Fibroblast of peridontal ligament (primary cell): Measurements from ENCODE around the gene MED13L.
"Not testable (repeated sequence)": the region's sequence is repeated elsewhere in the genome, so short reads cannot be mapped to it uniquely, and the experiment has no call there.

ENCODE experiments used
- DNase-seq: peaks from one replicate; pipeline ENCODE4 v3.0.0-alpha.2; 2010; ENCODE audit errors: extremely low read depth

The MED13L gene

GRCh38 chr12:116303929-116304328, 26.4 kb upstream of the MED13L start:
- DNase-seq = peak; percentile 82

- DNase-seq = no peak
These were observed 25.6 kb upstream of the MED13L start for GRCh38 chr12:116303066-116303465.

- DNase-seq = no peak
These were observed 24.9 kb upstream of the MED13L start for GRCh38 chr12:116302166-116303058.

GRCh38 chr12:116301621-116302020, 24.1 kb upstream of the MED13L start:
- DNase-seq = no peak

- DNase-seq = peak; percentile 83
These were observed 22.3 kb upstream of the MED13L start for GRCh38 chr12:116299665-116300328.

- no peak for DNase-seq
These were observed 21.6 kb upstream of the MED13L start for GRCh38 chr12:116299064-116299463.

- DNase-seq = no peak
These were observed 21.1 kb upstream of the MED13L start for GRCh38 chr12:116298578-116298977.

- DNase-seq = no peak
These were observed 19.8 kb upstream of the MED13L start for GRCh38 chr12:116297224-116297834.

GRCh38 chr12:116295327-116296263, 18.1 kb upstream of the MED13L start:
- no peak for DNase-seq

- DNase-seq = peak; percentile 50
These were observed 17.1 kb upstream of the MED13L start for GRCh38 chr12:116294454-116295165.

GRCh38 chr12:116293687-116294453, 16.4 kb upstream of the MED13L start:
- peak; percentile 54 for DNase-seq

- DNase-seq = no peak
These were observed 13.7 kb upstream of the MED13L start for GRCh38 chr12:116291218-116291617.

GRCh38 chr12:116288735-116289134, 11.2 kb upstream of the MED13L start:
- DNase-seq = no peak

- DNase-seq = peak; percentile 76
These were observed 10.4 kb upstream of the MED13L start for GRCh38 chr12:116287842-116288301.

GRCh38 chr12:116284396-116284795, 6.9 kb upstream of the MED13L start:
- peak; percentile 57 for DNase-seq

GRCh38 chr12:116283881-116284280, 6.4 kb upstream of the MED13L start:
- not testable (repeated sequence) for DNase-seq

- DNase-seq = no peak
These were observed 5.1 kb upstream of the MED13L start for GRCh38 chr12:116282371-116283286.

- no peak for DNase-seq
These were observed 3.2 kb upstream of the MED13L start for GRCh38 chr12:116280595-116281290.
